GM12891 (cell line): ENCODE results near the gene CRYBA4.

ENCODE experiments used
- POLR2A ChIP-seq: IDR thresholded peaks from 2 replicates; pipeline ENCODE4 v1.6.1; 2011; ENCODE audit warnings: low read depth, low read length, control low read depth
- POLR2AphosphoS5 ChIP-seq: IDR thresholded peaks from 2 replicates; pipeline ENCODE4 v1.6.1; 2011; ENCODE audit warnings: low read depth, low read length, control low read depth
- SPI1 ChIP-seq: IDR thresholded peaks from 2 replicates; pipeline ENCODE4 v1.6.1; 2011; ENCODE audit warnings: low read depth, low read length, control low read depth
- TAF1 ChIP-seq: IDR thresholded peaks from 2 replicates; pipeline ENCODE4 v1.6.1; 2011; ENCODE audit warnings: low read depth, low read length, control low read depth

DNA sequence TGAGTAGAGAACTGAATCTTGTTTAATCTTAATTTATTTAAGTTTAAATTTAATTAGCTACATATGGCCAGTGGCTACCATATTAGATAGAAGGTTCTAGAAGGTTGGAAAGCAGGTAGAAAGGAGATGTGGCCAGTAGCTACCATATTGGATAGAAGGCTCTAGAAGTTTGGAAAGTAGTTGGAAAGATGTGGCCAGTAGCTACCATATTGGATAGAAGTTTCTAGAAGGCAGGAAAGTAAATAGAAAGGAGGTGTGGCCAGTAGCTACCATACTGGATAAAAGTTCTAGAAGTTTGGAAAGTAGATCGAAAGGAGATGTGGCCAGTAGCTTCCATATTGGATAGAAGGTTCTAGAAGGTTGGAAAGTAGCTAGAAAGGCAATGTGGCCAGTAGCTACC is 2.2 kb downstream of the CRYBA4 start:
- TF ChIP-seq POLR2A (no peak), SPI1 (no peak), POLR2AphosphoS5 (no peak), TAF1 (no peak)
